ENCODE measurements around the gene LRP6.
A peak's percentile ranks its signal among the peaks of the same experiment; 100 is the strongest.

The LRP6 gene

DNA sequence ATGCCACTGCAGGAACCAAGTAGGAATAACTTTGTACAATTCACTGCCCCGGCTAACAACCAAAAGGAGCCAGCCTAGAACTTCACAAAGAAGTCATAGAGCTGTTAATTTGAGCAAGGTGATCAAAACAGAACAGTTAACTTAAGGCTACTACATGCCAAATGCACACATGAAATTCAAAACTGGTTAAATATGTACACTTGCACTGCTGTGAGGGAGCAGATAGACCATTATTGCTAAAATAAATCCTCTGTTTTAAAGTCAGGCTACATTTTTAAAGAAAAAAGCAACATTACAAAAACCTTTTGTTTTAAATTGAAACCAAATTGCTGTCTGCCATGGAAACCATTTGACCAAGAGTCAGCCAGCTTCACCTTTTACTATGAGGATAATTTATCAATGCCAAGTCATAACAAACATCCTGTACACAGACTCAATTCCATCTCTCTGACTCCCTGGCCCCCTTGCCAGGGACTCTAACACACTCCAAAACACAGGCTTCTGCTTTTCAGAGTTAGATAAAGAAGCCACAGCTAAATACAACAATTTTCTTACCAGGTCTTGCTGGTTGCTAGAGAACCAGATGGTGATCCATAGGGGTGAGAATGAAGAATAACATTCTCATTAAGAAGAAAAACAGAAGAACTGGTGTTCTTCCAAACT, 84.0 kb downstream of the LRP6 start:
- TF ChIP-seq, protein P1, sequence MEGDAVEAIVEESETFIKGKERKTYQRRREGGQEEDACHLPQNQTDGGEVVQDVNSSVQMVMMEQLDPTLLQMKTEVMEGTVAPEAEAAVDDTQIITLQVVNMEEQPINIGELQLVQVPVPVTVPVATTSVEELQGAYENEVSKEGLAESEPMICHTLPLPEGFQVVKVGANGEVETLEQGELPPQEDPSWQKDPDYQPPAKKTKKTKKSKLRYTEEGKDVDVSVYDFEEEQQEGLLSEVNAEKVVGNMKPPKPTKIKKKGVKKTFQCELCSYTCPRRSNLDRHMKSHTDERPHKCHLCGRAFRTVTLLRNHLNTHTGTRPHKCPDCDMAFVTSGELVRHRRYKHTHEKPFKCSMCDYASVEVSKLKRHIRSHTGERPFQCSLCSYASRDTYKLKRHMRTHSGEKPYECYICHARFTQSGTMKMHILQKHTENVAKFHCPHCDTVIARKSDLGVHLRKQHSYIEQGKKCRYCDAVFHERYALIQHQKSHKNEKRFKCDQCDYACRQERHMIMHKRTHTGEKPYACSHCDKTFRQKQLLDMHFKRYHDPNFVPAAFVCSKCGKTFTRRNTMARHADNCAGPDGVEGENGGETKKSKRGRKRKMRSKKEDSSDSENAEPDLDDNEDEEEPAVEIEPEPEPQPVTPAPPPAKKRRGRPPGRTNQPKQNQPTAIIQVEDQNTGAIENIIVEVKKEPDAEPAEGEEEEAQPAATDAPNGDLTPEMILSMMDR (conservative IDR thresholded peaks at IDR 0.05; ENCODE audit: low read depth, low read length), result no peak
- H3K4me3 ChIP-seq (ENCODE audit: low read length), result no peak overlapping the region
- no peak for DNase-seq (ENCODE audit: low read depth)

DNA sequence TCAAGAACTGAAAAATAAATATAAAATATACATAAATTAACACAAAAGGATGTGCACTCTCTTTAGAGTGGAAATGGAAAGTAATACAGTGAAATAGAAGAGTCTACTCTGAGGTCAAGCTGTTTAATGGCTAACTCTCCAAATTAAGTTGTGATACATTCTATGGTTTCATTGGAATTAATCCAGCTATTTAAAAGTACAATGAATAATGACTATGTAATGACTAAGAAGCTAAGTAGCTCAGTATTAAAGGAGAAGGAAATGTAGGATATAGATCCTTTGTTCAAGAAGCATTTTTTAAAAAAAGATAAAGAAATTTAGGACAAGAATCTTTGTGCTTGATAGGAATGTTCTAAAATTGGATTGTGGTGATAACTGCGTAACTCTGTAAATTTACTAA, 85.3 kb downstream of the LRP6 start:
- H3K4me3 ChIP-seq (ENCODE audit: low read length), result no peak overlapping the region
- TF ChIP-seq, protein P1 (conservative IDR thresholded peaks at IDR 0.05; ENCODE audit: low read depth, low read length), result no peak
- DNase-seq (ENCODE audit: low read depth), result peak; percentile 39

DNA sequence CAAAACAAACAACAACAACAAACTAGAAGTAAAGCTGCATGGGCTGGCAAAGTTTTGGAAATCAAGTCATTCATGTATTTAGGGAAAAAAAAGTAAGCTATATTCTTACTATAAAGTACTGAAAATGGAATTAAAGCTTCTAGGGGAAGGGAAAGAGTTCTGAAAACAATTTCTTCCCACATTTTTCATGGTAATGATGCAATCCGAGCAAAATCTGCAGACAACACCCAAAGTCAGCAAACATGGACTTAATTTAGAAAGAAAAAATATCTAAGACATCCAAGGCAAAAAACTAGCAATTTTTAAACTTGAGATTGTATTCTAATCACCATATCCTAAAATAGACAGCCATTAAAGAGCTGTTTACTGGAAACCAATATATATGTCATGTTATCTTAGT, 86.3 kb downstream of the LRP6 start:
- TF ChIP-seq, protein P1 (conservative IDR thresholded peaks at IDR 0.05; ENCODE audit: low read depth, low read length), result no peak
- DNase-seq (ENCODE audit: low read depth), result no peak
- no peak overlapping the region for H3K4me3 ChIP-seq (ENCODE audit: low read length)

DNA sequence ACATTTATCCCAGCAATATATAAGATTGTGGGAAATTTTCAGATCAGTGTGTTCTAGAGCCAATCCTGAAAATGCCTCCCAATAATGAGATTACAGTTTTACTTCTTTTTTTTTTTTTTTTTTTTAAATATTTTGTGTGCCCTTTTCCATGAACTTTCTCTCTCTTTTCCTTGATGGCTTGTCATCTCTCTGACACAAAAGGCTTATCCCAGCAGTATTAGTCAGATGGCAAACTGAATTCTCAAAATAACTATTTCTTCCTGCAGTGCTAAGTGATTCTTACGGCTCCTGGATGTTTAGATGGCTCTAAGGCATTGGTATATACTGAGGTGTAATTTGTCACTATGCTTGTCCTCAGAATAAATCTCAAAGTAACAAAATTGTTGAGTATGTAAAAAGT, 86.7 kb downstream of the LRP6 start:
- peak; percentile 66 for DNase-seq (ENCODE audit: low read depth)
- TF ChIP-seq, protein P1 (conservative IDR thresholded peaks at IDR 0.05; ENCODE audit: low read depth, low read length), result no peak
- no peak overlapping the region for H3K4me3 ChIP-seq (ENCODE audit: low read length)

DNA sequence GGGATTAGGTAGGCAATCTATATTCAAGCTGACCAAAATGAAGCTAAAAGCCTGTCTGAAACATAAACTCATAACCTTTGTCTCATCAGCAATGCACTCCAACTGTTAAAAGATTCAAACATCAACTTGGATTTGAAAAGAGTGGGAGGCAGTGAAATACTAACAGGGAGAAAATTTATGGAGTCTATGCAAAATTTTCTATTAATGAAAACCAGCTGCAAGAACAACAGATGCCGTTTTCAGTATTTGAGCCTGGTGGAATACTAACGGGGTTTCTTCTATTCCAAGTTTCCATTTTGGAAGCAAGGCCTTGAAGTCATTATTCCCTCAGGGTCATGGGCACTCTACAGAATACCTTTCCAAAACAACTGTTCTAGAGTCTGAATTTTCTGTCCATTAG, 88.3 kb downstream of the LRP6 start:
- TF ChIP-seq, protein P1 (conservative IDR thresholded peaks at IDR 0.05; ENCODE audit: low read depth, low read length), result no peak
- no peak overlapping the region for H3K4me3 ChIP-seq (ENCODE audit: low read length)
- no peak for DNase-seq (ENCODE audit: low read depth)

DNA sequence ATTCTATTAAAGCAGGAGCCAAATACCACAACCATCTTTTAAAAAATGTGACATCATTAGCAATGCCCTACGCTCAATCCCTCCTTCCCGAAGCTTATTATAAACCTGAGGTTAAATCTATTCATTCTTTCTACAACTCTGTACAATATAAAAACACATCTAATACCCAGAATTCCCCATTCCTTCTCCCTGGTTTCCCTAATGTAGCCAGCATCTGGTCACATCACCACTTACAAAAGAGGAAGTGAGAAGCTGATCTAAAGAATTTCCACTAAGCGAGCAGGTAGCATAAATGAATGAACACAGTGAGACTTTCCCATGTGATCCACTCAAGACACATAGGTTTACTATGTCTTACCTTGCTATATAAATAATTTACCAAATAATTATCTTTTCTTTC, 90.4 kb downstream of the LRP6 start:
- DNase-seq (ENCODE audit: low read depth), result no peak
- TF ChIP-seq, protein P1 (conservative IDR thresholded peaks at IDR 0.05; ENCODE audit: low read depth, low read length), result no peak
- H3K4me3 ChIP-seq (ENCODE audit: low read length), result no peak overlapping the region

DNA sequence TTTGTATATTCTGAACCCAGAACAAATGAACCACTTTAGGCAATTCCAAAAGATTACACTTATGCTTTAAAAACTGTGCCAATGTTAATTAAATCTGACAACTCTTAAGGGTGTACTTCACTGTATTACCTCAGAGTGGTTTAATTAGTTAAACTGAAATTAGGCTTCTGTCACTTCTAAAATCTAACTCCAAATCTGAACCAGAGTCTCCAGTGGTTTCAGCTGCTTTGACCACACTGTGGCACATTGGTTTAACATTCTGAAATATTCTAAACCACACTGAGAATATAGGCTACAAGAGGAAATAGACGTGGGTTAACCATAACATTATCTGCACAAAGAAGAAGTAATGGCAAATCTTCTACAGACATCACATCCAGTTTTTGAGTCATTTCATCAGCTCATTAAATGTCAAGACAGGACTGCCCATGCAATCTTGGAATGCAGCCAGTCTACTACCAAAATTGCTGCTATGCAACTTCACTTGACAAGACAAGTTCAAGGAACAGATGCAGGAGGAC, 94.8 kb downstream of the LRP6 start:
- DNase-seq (ENCODE audit: low read depth), result peak; percentile 60

More for the DNA sequence above, 94.8 kb downstream of the LRP6 start:
- no peak overlapping the region for H3K4me3 ChIP-seq (ENCODE audit: low read length)
- TF ChIP-seq, protein P1 (conservative IDR thresholded peaks at IDR 0.05; ENCODE audit: low read depth, low read length), result no peak
